Cortex of kidney (tissue), 1 donor: ENCODE data around the gene THAP7.
"Not testable (repeated sequence)": the region's sequence is repeated elsewhere in the genome, so short reads cannot be mapped to it uniquely, and the experiment has no call there.

Source experiments
- DNase-seq: peaks from one replicate; lab custom pipeline; 2025; lab: John Stamatoyannopoulos, UW

Gene THAP7, protein sequence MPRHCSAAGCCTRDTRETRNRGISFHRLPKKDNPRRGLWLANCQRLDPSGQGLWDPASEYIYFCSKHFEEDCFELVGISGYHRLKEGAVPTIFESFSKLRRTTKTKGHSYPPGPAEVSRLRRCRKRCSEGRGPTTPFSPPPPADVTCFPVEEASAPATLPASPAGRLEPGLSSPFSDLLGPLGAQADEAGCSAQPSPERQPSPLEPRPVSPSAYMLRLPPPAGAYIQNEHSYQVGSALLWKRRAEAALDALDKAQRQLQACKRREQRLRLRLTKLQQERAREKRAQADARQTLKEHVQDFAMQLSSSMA

GRCh38 chr22:21001601-21002325 lies at the start of gene THAP7:
THAP7 (minus strand) TSS chr22:21002118; CDS start chr22:21001911, 207 bp downstream.
- no peak for DNase-seq

DNA sequence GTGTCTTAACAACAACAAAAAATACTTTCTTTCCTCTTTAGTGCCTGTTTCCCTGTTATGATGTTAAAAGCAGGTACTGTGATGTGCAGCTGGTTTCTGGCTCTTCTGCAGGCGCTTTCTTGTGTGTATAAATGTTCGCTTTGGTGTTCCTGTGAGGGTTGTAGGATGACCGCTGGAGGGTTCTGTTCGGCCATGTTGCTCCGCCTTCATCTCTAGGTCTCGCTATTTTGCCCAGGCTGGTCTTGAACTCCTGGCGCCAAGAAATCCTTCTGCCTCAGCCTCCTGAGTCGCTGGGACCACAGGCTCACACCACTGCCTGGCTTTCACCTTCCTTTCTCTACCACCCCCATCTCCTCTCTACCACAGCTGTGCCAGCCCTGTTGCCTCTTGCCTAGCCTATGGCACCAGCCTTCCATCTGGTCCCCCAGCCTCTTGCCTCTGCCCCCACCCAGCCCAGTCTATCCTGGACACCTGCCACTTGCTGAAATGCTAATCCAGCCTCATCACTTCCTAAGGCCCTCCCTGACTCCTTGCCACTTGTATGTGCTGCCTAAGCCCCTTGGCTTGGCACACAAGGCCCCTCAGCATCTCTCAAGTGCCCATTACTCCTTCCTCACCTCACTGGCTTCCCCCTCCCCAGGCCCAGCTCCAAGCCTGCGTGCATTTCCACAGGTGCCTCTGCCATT lies 49.4 kb upstream of the THAP7 start:
- no peak for DNase-seq

DNA sequence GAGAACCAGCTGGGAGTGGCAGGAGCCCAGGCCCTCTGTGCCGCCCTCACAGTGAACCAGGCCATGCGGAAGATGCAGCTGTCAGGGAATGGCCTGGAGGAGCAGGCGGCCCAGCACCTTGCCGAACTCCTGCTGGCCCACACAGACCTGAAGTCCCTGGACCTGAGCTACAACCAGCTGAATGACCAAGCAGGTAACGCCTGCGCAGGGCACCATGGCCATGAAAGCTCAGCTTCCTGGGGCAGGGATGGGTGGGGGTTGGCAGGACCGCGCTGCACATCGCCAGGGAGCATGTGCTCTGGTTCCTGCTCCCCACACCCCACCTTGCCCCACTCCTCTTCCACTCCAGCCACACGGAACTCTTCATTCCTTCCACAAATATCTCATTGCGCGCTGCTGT lies 47.0 kb upstream of the THAP7 start:
- DNase-seq, result not testable (repeated sequence)

- DNase-seq, result not testable (repeated sequence)
Measured at GRCh38 chr22:21048448-21048847, 46.5 kb upstream of the THAP7 start.

GRCh38 chr22:21047730-21048129 lies 45.8 kb upstream of the THAP7 start:
- DNase-seq, result no peak

GRCh38 chr22:21047035-21047661 lies 45.2 kb upstream of the THAP7 start:
- no peak for DNase-seq

DNA sequence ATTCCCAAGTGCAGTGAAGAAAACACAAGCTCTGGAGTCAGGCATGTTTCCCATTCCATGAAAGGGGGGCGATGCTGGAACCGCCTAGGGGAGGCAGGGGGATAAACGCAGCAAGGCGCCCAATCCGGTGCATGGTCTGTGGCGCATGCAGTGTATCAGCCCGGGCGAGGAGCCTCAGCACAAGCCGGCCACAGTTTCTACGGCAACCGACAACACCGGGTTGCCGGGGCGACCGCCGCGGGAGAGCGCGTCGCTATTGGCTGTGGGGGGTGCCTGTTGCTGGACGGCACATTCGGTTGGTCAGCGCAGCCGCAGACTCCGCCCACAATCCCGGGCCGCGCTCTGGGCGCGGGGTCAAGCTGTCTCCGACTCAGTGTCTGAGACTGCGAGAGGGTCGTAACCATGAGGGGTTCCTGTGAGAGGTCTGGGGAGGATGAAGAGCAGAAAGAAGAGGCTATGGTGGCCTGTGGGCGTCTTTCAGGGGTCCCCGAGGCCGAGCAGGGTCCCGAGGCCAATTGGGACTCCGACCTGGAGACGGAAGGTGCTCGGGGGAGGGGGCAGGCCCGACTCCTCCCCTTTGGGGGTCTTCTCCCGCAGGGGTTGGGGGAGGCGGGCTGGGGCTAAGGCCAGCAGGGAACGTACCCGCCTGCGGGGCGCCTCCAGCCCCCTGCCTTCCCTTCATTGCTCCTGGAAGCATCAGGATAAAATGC lies 43.8 kb upstream of the THAP7 start, which contains the start of gene LRRC74B:
Gene LRRC74B (plus strand): TSS at position 362 of the 710 bp plus-strand sequence. CDS start 41 bp downstream, at position 403.
- DNase-seq, result no peak

- no peak for DNase-seq
Measured at GRCh38 chr22:21044931-21045584, 43.1 kb upstream of the THAP7 start.

DNA sequence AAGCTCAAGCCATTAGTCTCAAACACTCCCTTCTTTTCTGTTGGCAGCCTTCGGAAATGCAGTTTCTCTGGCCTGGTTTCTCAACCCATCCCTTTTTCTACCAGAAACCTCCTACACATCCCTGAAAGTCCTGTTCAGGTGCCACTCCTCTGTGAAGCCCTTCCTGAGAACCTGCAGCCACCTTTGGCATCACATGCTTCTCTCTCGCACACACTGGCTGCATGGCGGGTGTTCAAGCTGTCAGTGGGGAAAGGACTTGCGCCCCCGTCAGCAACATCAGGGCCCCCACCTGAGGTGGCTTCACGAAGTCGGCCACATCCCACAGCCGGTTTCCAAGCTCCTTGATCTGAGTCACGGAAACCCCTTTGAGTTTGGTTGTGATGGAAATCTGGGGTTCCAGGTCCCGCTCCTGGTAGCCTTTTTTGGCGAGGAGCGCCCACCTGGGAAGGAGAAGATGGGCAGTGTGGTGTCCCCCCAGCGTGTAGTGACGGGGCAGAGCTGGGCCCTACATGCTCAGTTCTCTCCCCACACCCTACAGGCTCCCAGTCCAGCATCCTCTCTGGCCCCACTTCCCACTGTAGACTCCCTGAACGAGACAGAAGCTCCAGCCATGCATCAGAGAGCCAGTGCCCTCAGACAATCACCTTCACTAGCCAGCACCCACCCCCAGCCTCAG lies 42.1 kb upstream of the THAP7 start:
- no peak for DNase-seq

- no peak for DNase-seq
Measured at GRCh38 chr22:21042978-21043859, 41.3 kb upstream of the THAP7 start.

GRCh38 chr22:21041937-21042336 lies 40.0 kb upstream of the THAP7 start:
- DNase-seq, result no peak

GRCh38 chr22:21039158-21039557 lies 37.2 kb upstream of the THAP7 start:
- DNase-seq, result not testable (repeated sequence)

DNA sequence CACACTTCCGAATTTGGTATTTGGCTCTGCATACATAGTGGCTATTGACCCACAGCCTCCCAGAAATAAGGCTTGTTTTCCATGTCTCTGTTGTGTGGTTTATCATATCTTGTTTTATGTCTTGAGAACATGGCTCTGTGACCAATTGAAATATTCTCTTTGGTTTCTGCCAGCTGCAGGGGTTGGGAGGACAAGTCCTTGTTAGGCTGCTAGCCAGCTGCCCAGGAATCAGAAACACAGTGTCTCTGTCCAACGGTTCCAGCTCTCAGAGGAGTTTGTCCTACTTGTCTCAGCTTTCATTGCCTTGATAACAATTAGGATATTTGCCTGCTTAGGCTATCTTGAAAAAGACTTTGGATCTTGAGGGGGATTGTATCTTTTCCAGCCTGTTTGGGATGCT lies 36.5 kb upstream of the THAP7 start:
- DNase-seq, result no peak

- no peak for DNase-seq
Measured at GRCh38 chr22:21034989-21035388, 33.1 kb upstream of the THAP7 start.

DNA sequence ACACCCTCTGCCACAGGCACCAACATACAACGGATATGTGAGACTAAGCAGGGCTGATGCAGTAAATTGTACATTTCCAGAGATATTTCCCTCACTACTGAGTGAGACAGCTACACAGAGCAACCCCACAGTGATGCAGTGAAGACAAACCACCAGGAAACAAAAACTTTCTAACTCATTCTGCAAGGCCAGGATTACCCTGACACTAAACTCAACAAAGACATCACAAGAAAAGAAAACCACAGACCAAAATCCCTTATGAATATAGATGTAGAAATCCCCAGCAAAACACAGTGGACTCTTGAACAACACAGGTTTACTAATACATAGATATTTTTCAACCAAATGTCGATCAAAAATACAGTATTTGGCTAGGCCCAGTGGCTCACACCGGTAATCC lies 32.0 kb upstream of the THAP7 start:
- DNase-seq, result no peak

GRCh38 chr22:21032868-21033688 lies 31.2 kb upstream of the THAP7 start:
- no peak for DNase-seq

DNA sequence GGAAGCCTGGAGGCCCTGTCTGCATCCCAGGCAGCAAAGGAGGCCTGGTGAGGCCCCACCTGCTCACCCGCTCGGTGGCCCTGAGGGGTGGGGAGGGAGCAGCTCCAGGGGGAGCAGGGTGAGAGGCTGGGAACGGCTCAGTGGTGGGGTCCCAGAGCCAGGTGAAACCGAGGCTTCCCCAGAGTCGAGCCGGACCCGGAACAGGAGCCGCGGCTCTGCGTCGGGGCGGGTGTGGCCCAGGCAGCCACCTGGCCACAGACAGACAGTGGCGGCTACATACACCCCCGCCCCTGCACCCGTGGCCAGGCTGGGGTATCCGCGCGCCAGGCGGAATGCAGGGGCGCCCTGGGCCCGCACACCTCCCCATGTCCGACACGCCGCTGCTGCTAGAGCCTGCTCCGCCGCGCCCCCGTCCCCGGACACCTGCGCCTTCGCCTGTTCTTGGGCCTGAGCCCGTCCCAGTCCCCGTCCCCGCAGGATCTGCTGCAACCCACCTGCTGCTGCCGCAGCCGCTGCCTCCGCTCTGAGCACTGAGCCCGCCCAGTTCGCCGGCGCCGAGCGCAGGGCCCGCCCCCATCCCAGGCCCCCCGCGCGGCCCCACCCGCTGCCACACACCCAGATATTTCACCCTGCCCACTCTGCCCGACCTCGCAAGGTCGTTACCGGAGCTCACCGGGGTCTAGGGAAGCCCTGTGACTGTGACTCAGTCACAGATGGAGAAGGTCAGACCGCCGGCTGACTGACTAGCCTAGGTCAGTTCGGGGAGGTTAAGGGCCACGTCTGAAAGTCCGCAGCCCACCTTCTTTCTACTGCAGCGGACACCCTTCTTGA lies 30.3 kb upstream of the THAP7 start, which contains the start of gene SLC7A4:
Gene SLC7A4 (minus strand): TSS at position 525 of the 831 bp plus-strand sequence. CDS start 749 bp downstream, outside the sequence.
- DNase-seq, result no peak
